Measurements from ENCODE around the gene SARNP.

The SARNP gene

DNA sequence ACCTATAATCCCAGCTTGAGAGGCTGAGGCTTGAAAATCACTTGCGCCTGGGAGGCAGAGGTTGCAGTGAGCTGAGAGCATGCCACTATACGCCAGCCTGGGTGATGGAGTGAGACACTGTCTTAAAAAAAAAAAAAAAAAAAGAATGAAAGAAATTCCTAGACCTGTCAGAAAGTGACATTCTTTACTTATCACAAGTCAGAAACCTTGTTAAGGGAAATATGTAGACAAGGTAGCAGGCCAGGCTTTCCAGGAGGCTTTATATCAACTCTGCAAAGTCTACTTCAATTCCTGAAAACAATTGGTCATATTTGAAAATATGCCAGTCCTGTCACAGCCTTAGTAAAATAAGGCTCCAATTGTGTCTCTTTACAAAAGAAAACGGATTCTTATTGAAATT is 44.3 kb upstream of the SARNP start:
- no peak for TF ChIP-seq EP300 (IDR thresholded peaks at IDR 0.05; ENCODE audit: borderline replicate concordance)
- TF ChIP-seq, protein P1, sequence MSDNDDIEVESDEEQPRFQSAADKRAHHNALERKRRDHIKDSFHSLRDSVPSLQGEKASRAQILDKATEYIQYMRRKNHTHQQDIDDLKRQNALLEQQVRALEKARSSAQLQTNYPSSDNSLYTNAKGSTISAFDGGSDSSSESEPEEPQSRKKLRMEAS (IDR thresholded peaks at IDR 0.05) = no peak

DNA sequence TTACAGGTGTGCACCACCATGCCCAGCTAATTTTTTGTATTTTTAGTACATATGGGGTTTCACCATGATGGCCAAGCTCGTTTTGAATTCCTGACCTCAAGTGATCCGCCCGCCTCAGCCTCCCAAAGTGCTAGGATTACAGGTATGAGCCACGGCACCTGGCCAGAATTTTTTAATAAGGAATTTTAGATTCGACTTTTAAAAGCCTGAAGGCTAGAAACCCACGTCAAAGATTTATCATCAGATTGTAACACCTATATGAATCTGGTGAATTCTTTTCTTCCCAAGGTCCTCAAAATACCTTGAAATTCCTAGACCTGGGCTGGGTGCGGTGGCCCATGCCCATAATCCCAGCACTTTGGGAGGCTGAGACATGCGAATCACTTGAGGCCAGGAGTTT is 43.9 kb upstream of the SARNP start:
- TF ChIP-seq FOXM1 (IDR thresholded peaks at IDR 0.05; ENCODE audit: borderline replicate concordance, low read depth) = no peak
- no peak for TF ChIP-seq TAF1 (IDR thresholded peaks at IDR 0.05; ENCODE audit: low read depth)
- TF ChIP-seq CREB1 (IDR thresholded peaks at IDR 0.05; ENCODE audit: low read depth) = no peak

DNA sequence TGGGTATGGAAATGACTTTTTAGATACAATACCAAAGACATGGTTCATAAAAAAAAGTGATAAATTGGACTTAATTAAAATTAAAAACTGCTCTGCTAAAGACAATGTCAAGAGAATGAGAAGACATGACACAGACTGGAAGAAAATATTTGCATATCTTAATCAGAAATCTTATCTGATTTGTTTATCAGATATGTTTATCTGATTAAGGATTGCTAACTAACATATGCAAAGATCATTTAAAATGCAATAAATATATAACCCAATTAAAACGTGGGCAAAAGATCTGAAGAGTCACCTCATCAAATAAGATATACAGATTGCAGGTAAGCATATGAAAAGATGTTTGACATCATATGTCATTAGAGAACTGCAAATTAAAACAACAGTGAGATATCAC is 35.2 kb upstream of the SARNP start:
- TF ChIP-seq NFIC (IDR thresholded peaks at IDR 0.05) = no peak
- TF ChIP-seq CREB1 (IDR thresholded peaks at IDR 0.05; ENCODE audit: low read depth) = no peak
- no peak for TF ChIP-seq TEAD4 (IDR thresholded peaks at IDR 0.05)
- TF ChIP-seq, protein P2, sequence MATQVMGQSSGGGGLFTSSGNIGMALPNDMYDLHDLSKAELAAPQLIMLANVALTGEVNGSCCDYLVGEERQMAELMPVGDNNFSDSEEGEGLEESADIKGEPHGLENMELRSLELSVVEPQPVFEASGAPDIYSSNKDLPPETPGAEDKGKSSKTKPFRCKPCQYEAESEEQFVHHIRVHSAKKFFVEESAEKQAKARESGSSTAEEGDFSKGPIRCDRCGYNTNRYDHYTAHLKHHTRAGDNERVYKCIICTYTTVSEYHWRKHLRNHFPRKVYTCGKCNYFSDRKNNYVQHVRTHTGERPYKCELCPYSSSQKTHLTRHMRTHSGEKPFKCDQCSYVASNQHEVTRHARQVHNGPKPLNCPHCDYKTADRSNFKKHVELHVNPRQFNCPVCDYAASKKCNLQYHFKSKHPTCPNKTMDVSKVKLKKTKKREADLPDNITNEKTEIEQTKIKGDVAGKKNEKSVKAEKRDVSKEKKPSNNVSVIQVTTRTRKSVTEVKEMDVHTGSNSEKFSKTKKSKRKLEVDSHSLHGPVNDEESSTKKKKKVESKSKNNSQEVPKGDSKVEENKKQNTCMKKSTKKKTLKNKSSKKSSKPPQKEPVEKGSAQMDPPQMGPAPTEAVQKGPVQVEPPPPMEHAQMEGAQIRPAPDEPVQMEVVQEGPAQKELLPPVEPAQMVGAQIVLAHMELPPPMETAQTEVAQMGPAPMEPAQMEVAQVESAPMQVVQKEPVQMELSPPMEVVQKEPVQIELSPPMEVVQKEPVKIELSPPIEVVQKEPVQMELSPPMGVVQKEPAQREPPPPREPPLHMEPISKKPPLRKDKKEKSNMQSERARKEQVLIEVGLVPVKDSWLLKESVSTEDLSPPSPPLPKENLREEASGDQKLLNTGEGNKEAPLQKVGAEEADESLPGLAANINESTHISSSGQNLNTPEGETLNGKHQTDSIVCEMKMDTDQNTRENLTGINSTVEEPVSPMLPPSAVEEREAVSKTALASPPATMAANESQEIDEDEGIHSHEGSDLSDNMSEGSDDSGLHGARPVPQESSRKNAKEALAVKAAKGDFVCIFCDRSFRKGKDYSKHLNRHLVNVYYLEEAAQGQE (IDR thresholded peaks at IDR 0.05; ENCODE audit: low read depth) = no peak
- no peak for TF ChIP-seq ZBTB7A (IDR thresholded peaks at IDR 0.05; ENCODE audit: low read depth)
- no peak for TF ChIP-seq CEBPB (IDR thresholded peaks at IDR 0.05)

DNA sequence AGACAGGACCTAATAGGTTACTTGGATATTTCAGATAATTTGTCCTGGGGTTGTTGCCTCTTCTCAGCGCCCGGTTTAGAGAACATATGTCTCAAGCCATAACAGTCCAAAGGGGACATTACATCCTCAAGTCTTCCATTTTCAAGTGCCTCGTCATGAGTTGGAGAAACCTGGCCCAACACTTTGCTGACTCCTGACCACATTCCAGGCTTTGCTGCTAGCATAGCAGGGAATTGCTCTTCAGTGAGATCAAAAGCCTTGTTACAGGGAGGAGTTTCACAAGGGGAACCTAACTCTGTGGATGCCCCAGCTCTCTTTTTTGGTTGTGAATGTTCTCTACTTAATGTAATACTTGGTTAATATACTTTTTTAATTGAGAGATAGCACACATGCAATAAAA is 33.4 kb upstream of the SARNP start:
- TF ChIP-seq YY1 (IDR thresholded peaks at IDR 0.05; ENCODE audit: low read depth) = no peak
- TF ChIP-seq EGR1 (IDR thresholded peaks at IDR 0.05) = no peak
- TF ChIP-seq CEBPB (IDR thresholded peaks at IDR 0.05) = no peak
- TF ChIP-seq, protein P1 (IDR thresholded peaks at IDR 0.05) = no peak
- TF ChIP-seq, protein P3, sequence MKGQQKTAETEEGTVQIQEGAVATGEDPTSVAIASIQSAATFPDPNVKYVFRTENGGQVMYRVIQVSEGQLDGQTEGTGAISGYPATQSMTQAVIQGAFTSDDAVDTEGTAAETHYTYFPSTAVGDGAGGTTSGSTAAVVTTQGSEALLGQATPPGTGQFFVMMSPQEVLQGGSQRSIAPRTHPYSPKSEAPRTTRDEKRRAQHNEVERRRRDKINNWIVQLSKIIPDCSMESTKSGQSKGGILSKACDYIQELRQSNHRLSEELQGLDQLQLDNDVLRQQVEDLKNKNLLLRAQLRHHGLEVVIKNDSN (IDR thresholded peaks at IDR 0.05) = no peak
- TF ChIP-seq FOXM1 (IDR thresholded peaks at IDR 0.05; ENCODE audit: borderline replicate concordance, low read depth) = no peak
- TF ChIP-seq NFIC (IDR thresholded peaks at IDR 0.05) = no peak
- TF ChIP-seq ZBTB7A (IDR thresholded peaks at IDR 0.05; ENCODE audit: low read depth) = no peak
- no peak for TF ChIP-seq TAF1 (IDR thresholded peaks at IDR 0.05; ENCODE audit: low read depth)
- no peak for TF ChIP-seq RAD21 (IDR thresholded peaks at IDR 0.05; ENCODE audit: low read depth)
- TF ChIP-seq TCF12 (IDR thresholded peaks at IDR 0.05; ENCODE audit: low read depth) = no peak
- no peak for TF ChIP-seq TEAD4 (IDR thresholded peaks at IDR 0.05)

DNA sequence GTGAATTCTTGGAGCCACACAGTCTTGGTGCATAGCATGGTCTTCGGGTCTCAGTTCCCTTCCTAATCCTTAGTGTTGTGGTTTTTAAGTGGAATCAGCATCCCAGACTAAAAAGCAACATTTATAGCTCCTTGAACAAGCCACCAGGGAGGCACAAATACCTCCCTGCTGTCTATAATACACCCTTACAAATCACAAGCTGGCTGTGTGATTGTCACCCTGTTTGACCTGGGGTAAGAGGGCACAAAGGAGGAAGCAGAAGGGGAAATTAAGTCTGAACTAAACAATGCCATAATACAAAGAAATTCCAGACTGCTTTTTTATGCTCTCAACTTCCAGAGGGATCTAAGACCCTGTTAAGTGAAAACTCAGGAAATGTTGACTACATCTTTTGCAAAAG is 32.9 kb upstream of the SARNP start:
- TF ChIP-seq TAF1 (IDR thresholded peaks at IDR 0.05; ENCODE audit: low read depth) = no peak
- no peak for TF ChIP-seq NFIC (IDR thresholded peaks at IDR 0.05)
- TF ChIP-seq ZBTB7A (IDR thresholded peaks at IDR 0.05; ENCODE audit: low read depth) = no peak

DNA sequence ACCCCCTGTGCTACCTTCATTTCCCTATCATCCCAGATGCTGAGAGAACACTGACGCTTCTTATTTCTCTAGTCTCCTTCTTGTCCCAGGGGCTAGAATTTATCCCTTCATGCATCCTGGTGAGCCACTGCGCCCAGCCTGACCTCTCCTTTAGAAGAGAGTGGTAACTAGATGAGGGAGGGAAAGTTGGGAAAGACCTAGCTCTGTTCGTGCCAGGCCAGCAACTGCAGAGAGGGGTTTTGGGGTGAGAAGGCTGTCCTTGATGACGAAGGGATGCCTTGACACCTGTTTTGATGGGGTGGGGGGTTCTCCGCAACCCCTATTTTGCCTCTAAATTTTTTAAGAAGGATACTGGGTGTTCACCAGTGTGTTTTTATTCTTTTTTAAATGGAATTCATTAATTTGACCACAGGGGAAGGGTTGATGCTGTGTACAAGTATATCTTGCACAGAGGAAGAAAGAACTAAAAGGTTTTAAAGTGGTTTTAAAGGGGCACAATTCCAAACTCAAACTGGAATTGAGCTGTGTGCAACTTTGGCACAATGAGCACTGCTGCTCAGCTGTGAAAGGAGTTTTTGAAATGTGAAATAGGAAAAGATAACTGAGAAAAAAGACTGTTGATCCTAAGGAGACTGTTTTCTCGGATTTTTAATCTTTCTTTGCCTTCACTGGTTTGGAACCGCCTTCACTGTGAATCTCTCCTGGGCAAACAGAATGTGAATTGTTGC is 32.3 kb upstream of the SARNP start:
- TF ChIP-seq CEBPB (IDR thresholded peaks at IDR 0.05) = no peak
- TF ChIP-seq TAF1 (IDR thresholded peaks at IDR 0.05; ENCODE audit: low read depth) = no peak
- TF ChIP-seq YY1 (IDR thresholded peaks at IDR 0.05; ENCODE audit: low read depth) = no peak
- no peak for TF ChIP-seq RAD21 (IDR thresholded peaks at IDR 0.05; ENCODE audit: low read depth)
- TF ChIP-seq EP300 (IDR thresholded peaks at IDR 0.05; ENCODE audit: borderline replicate concordance) = no peak
- TF ChIP-seq TCF12 (IDR thresholded peaks at IDR 0.05; ENCODE audit: low read depth) = no peak
- TF ChIP-seq FOXM1 (IDR thresholded peaks at IDR 0.05; ENCODE audit: borderline replicate concordance, low read depth) = no peak
- TF ChIP-seq EGR1 (IDR thresholded peaks at IDR 0.05) = no peak

DNA sequence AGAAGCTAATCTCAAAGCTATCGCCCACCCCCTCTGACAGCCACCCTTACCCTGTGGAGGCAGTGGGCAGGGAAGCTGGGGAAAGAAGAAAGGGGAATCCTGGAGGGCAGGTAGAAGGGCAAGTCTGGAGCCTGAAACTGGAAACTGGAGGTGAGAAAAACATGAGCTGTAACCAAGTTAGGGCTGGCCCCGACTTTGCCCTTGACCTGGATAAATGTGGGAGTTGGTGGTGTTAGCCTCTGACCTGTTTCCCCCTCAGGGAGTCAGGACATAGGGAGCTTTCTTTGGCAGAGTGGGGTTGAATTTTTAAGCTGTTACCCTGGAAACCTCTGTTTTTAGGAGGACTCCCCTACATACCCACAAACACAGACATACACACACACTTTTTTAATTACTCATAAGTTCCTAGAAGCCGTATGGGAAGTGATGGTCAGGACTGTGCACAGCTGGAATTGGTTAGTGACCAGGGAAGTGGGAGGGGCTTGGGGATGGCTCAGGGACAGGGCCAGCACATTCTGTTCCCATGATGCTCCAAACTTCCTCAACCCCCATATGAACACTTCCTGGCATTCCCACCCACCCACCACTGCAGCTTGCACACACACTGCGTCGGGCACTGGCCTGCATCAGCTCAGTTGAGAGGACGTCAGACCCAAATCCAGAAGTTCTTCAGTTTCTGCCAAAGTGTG is 30.2 kb upstream of the SARNP start:
- TF ChIP-seq, protein P2 (IDR thresholded peaks at IDR 0.05; ENCODE audit: low read depth) = no peak
- TF ChIP-seq EGR1 (IDR thresholded peaks at IDR 0.05) (no peak), RAD21 (IDR thresholded peaks at IDR 0.05; ENCODE audit: low read depth) (no peak)

Data from Ishikawa (cell line).